GM23338 (cell line): ENCODE results near the gene FER. TPM values are rescaled to one million over a fixed set of nuclear protein-coding genes. Genes with fewer than 3 reads are reported as not detected.

Source experiments
- ATAC-seq: fragments of 200-7000 bp; cut with Tn5 transposase; 3 replicates; pipeline ENCODE4 v1.9.1; 2020
- DNase-seq: peaks from one replicate; pipeline ENCODE4 v3.0.0-alpha.2; 2015; ENCODE audit warnings: low spot score
- H2AFZ ChIP-seq: fragments of 200-600 bp; sonication (generic); 2 replicates; pipeline ENCODE4 v1.8.0; 2016; ENCODE audit warnings: antibody characterized with exemption, mild to moderate bottlenecking, moderate library complexity
- H3F3A ChIP-seq: fragments of 200-600 bp; sonication (generic); replicated peaks from 2 replicates; pipeline ENCODE4 v1.8.0; 2017; ENCODE audit warnings: antibody characterized with exemption, mixed run types, low read depth
- H3K27ac ChIP-seq: fragments of 200-600 bp; sonication (generic); 2 replicates; pipeline ENCODE4 v1.6.1; 2016; ENCODE audit warnings: low read depth
- H3K27me3 ChIP-seq: fragments of 200-600 bp; sonication (generic); 2 replicates; pipeline ENCODE4 v1.8.0; 2016; ENCODE audit warnings: mild to moderate bottlenecking, mixed run types, moderate library complexity; ENCODE audit not compliant: insufficient read depth
- H3K36me3 ChIP-seq: fragments of 200-600 bp; sonication (generic); 2 replicates; pipeline ENCODE4 v1.8.0; 2016; ENCODE audit warnings: mild to moderate bottlenecking; ENCODE audit not compliant: insufficient read depth
- H3K4me1 ChIP-seq: fragments of 200-600 bp; sonication (generic); 2 replicates; pipeline ENCODE4 v1.8.0; 2016; ENCODE audit warnings: mild to moderate bottlenecking, moderate library complexity; ENCODE audit not compliant: insufficient read depth
- H3K4me2 ChIP-seq: fragments of 200-600 bp; sonication (generic); 2 replicates; pipeline ENCODE4 v1.7.1; 2017; ENCODE audit warnings: mixed run types
- H3K4me3 ChIP-seq: fragments of 200-600 bp; sonication (generic); 2 replicates; pipeline ENCODE4 v1.6.1; 2016; ENCODE audit warnings: mixed run types
- H3K79me2 ChIP-seq: fragments of 200-600 bp; sonication (generic); replicated peaks from 2 replicates; pipeline ENCODE4 v1.8.0; 2017; ENCODE audit warnings: mild to moderate bottlenecking; ENCODE audit not compliant: insufficient read depth
- H3K9me2 ChIP-seq: fragments of 200-600 bp; sonication (generic); 2 replicates; pipeline ENCODE4 v1.8.0; 2017; ENCODE audit not compliant: insufficient read depth
- H4K20me1 ChIP-seq: fragments of 200-600 bp; sonication (generic); replicated peaks from 2 replicates; pipeline ENCODE4 v1.8.0; 2017; ENCODE audit warnings: mild to moderate bottlenecking; ENCODE audit not compliant: insufficient read depth
- H3K27ac Mint-ChIP-seq: 2 replicates; pipeline ENCODE4 v1.8.0; 2020; ENCODE audit warnings: inconsistent platforms, mild to moderate bottlenecking, moderate library complexity, mixed read lengths
- H3K27me3 Mint-ChIP-seq: 3 replicates; pipeline ENCODE4 v1.8.0; 2022; ENCODE audit warnings: low read depth, mild to moderate bottlenecking, moderate library complexity, mixed read lengths, inconsistent platforms; ENCODE audit not compliant: insufficient read depth, poor library complexity
- H3K36me3 Mint-ChIP-seq: 3 replicates; pipeline ENCODE4 v1.8.0; 2021; ENCODE audit warnings: low read depth, mild to moderate bottlenecking, inconsistent platforms, moderate library complexity, mixed read lengths
- H3K4me1 Mint-ChIP-seq: 3 replicates; pipeline ENCODE4 v1.8.0; 2020; ENCODE audit warnings: mild to moderate bottlenecking, inconsistent platforms, mixed read lengths
- H3K4me3 Mint-ChIP-seq: 3 replicates; pipeline ENCODE4 v1.8.0; 2021; ENCODE audit warnings: moderate library complexity, mild to moderate bottlenecking, inconsistent platforms, mixed read lengths
- H3K9me3 Mint-ChIP-seq: 3 replicates; pipeline ENCODE4 v1.8.0; 2020; ENCODE audit warnings: moderate library complexity, mild to moderate bottlenecking, inconsistent platforms, mixed read lengths
- CREB1 ChIP-seq: fragments of 250-450 bp; sonication (Bioruptor Pico); IDR thresholded peaks from 2 replicates; pipeline ENCODE4 v1.5.0; 2020; ENCODE audit warnings: low read depth, mild to moderate bottlenecking, moderate library complexity
- CTCF ChIP-seq, 2 experiments: fragments of 200-600 bp in 1 of 2; sonication (generic) in 1 of 2; conservative IDR thresholded peaks; 2 replicates each; pipeline versions ENCODE4 v1.5.1 to v1.6.1; 2016 to 2017; ENCODE audit warnings: antibody characterized with exemption in 2 of 2, low read depth in 2 of 2, mild to moderate bottlenecking in 2 of 2, moderate library complexity in 1 of 2
- ETS1 ChIP-seq: IDR thresholded peaks from 2 replicates; pipeline ENCODE4 v1.6.1; 2016; ENCODE audit warnings: antibody characterized with exemption
- EZH2 ChIP-seq: fragments of 200-600 bp; sonication (generic); IDR thresholded peaks from one replicate; pipeline ENCODE4 v1.8.0; 2017; ENCODE audit warnings: antibody characterized with exemption, mild to moderate bottlenecking, low read depth; ENCODE audit not compliant: unreplicated experiment
- EZH2phosphoT487 ChIP-seq: fragments of 200-600 bp; sonication (generic); IDR thresholded peaks from one replicate; pipeline ENCODE4 v1.8.1; 2018; ENCODE audit warnings: antibody characterized with exemption; ENCODE audit not compliant: unreplicated experiment
- JUNB ChIP-seq: IDR thresholded peaks from one replicate; pipeline ENCODE4 v1.6.1; 2016; ENCODE audit warnings: antibody characterized with exemption; ENCODE audit not compliant: unreplicated experiment
- NANOG ChIP-seq: IDR thresholded peaks from 2 replicates; pipeline ENCODE4 v1.6.1; 2016; ENCODE audit warnings: antibody characterized with exemption, borderline replicate concordance
- POLR2AphosphoS5 ChIP-seq: IDR thresholded peaks from 2 replicates; pipeline ENCODE4 v1.6.1; 2016; ENCODE audit warnings: antibody characterized with exemption, low read depth
- REST ChIP-seq: IDR thresholded peaks from one replicate; pipeline ENCODE4 v1.6.1; 2018; ENCODE audit warnings: antibody characterized with exemption; ENCODE audit not compliant: unreplicated experiment
- STAT1 ChIP-seq: IDR thresholded peaks from one replicate; pipeline ENCODE4 v1.6.1; 2016; ENCODE audit warnings: antibody characterized with exemption; ENCODE audit not compliant: unreplicated experiment
- ZNF114 ChIP-seq: fragments of 250-450 bp; sonication (Bioruptor Pico); IDR thresholded peaks from 2 replicates; pipeline ENCODE4 v1.5.0; 2020; ENCODE audit warnings: mild to moderate bottlenecking, moderate library complexity
- ZNF331 ChIP-seq: fragments of 250-450 bp; sonication (Bioruptor Pico); IDR thresholded peaks from 2 replicates; pipeline ENCODE4 v1.5.0; 2020; ENCODE audit warnings: low read depth, mild to moderate bottlenecking, moderate library complexity
- ZNF462 ChIP-seq: fragments of 250-450 bp; sonication (Bioruptor Pico); IDR thresholded peaks from 2 replicates; pipeline ENCODE4 v1.5.0; 2020; ENCODE audit warnings: mild to moderate bottlenecking, moderate library complexity
- polyA plus RNA-seq: library from polyadenylated mRNA; unstranded; fragments of >200 nt; fragmentation: Nextera tagmentation; extraction: Ambion mirVana; gene quantifications from 2 replicates; pipeline ENCODE4 v1.2.1, GENCODE V29; 2016
- total RNA-seq: library from RNA; depleted of rRNA; stranded (reverse); fragments of >200 nt; shearing (Covaris generic); gene quantifications from 2 replicates; pipeline ENCODE4 v1.2.3, GENCODE V29; 2014

FER gene
- total and polyA plus RNA-seq, 2 experiments from 2014 or later: 17.4 to 34.8 TPM

- Histone ChIP-seq H3K4me1 (no peaks in the 10 kb centered on the region), H3K27me3 (no peaks in the 10 kb centered on the region), H4K20me1 (no peaks in the 10 kb centered on the region), H3K27ac (no peak overlapping the region), H3K9me2 (no peaks in the 10 kb centered on the region), H3F3A (no peaks in the 10 kb centered on the region), H3K4me2 (no peak overlapping the region), H3K4me3 (no peak overlapping the region), H2AFZ (no peak overlapping the region), H3K79me2 (no peaks in the 10 kb centered on the region), H3K36me3 (no peaks in the 10 kb centered on the region)
- no peak overlapping the region for H3K4me3 Mint-ChIP-seq
- no peaks in the 10 kb centered on the region for H3K36me3 Mint-ChIP-seq
- no peak for TF ChIP-seq CREB1 (CRISPR knock-in tag)
- no peak for TF ChIP-seq EZH2
- no peak for TF ChIP-seq POLR2AphosphoS5
- no peak for TF ChIP-seq ZNF331
- TF ChIP-seq CTCF (conservative IDR thresholded peaks at IDR 0.05; ENCODE audit: low read depth in 2 of 2): no peak
- no peak for TF ChIP-seq JUNB
- TF ChIP-seq ZNF114: no peak
- no peak for TF ChIP-seq EZH2phosphoT487
- TF ChIP-seq NANOG: no peak
- no peak for TF ChIP-seq STAT1
- no peak for TF ChIP-seq ZNF462 (CRISPR knock-in tag)
- TF ChIP-seq ETS1: no peak
- no peak for TF ChIP-seq REST
- peaks cover 3% of the 10 kb centered on the region for H3K4me1 Mint-ChIP-seq
- H3K27me3 Mint-ChIP-seq: peaks cover 2% of the 10 kb centered on the region
- DNase-seq: no peak
- H3K27ac Mint-ChIP-seq: no peak overlapping the region
- no peaks in the 10 kb centered on the region for H3K9me3 Mint-ChIP-seq
- ATAC-seq: no peak
Observed at GRCh38 chr5:108703313-108703712, 44.4 kb upstream of the FER start.
